Stimulated activated naive B cell treated with anti-CD40 and anti-IgM and Interleukin-4, amounts not matched to agents 10 μg/mL and 1 μg/mL and 100 μg/mL, for 72 hours (primary cell): ENCODE results near the gene PDSS2.
"Not testable (repeated sequence)": the region's sequence is repeated elsewhere in the genome, so short reads cannot be mapped to it uniquely, and the experiment has no call there.

Source experiments
- ATAC-seq, 2 donors: fragments of 150-1000 bp; cut with Tn5 transposase; replicated peaks; 2 replicates each; pipeline ENCODE4 v1.10.0; 2021; ENCODE audit warnings: moderate library complexity in 1 of 2
- DNase-seq: peaks from one replicate; pipeline ENCODE4 v3.0.0; 2021
- H3K27ac Mint-ChIP-seq: one replicate; pipeline ENCODE4 v1.8.0; 2022; ENCODE audit warnings: mild to moderate bottlenecking, mixed read lengths
- H3K27me3 Mint-ChIP-seq, 2 donors: one replicate each; pipeline ENCODE4 v1.8.0; 2022; ENCODE audit warnings: mixed read lengths in 2 of 2
- H3K36me3 Mint-ChIP-seq, 2 donors: one replicate each; pipeline ENCODE4 v1.8.0; 2022; ENCODE audit warnings: mixed read lengths in 2 of 2, mild to moderate bottlenecking in 1 of 2
- H3K4me1 Mint-ChIP-seq, 2 donors: one replicate each; pipeline ENCODE4 v1.8.0; 2022; ENCODE audit warnings: mixed read lengths in 2 of 2, mild to moderate bottlenecking in 1 of 2
- H3K4me3 Mint-ChIP-seq, 2 donors: one replicate each; pipeline ENCODE4 v1.8.0; 2022; ENCODE audit warnings: mild to moderate bottlenecking in 2 of 2, mixed read lengths in 2 of 2, moderate library complexity in 1 of 2
- H3K9me3 Mint-ChIP-seq, 2 donors: one replicate each; pipeline ENCODE4 v1.8.0; 2022; ENCODE audit warnings: mixed read lengths in 2 of 2, mild to moderate bottlenecking in 1 of 2

PDSS2 gene

GRCh38 chr6:107187630-107188029 is 271.7 kb downstream of the PDSS2 start:
- Mint-ChIP-seq H3K36me3 (peaks cover 14 to 31% of the 10 kb centered on the region in 2 donors), H3K27me3 (no peaks in the 10 kb centered on the region), H3K4me1 (no peaks in the 10 kb centered on the region), H3K4me3 (no peak overlapping the region), H3K9me3 (no peaks in the 10 kb centered on the region), H3K27ac (no peak overlapping the region)
- DNase-seq (no peak), ATAC-seq (no peak)

GRCh38 chr6:107186047-107186446 is 273.3 kb downstream of the PDSS2 start:
- H3K9me3 Mint-ChIP-seq = no peaks in the 10 kb centered on the region
- ATAC-seq = no peak
- no peak overlapping the region for H3K4me3 Mint-ChIP-seq
- H3K27me3 Mint-ChIP-seq = no peaks in the 10 kb centered on the region
- H3K4me1 Mint-ChIP-seq = no peaks in the 10 kb centered on the region
- H3K27ac Mint-ChIP-seq = no peak overlapping the region
- DNase-seq = no peak
- H3K36me3 Mint-ChIP-seq = peaks cover 8 to 20% of the 10 kb centered on the region in 2 donors

DNA sequence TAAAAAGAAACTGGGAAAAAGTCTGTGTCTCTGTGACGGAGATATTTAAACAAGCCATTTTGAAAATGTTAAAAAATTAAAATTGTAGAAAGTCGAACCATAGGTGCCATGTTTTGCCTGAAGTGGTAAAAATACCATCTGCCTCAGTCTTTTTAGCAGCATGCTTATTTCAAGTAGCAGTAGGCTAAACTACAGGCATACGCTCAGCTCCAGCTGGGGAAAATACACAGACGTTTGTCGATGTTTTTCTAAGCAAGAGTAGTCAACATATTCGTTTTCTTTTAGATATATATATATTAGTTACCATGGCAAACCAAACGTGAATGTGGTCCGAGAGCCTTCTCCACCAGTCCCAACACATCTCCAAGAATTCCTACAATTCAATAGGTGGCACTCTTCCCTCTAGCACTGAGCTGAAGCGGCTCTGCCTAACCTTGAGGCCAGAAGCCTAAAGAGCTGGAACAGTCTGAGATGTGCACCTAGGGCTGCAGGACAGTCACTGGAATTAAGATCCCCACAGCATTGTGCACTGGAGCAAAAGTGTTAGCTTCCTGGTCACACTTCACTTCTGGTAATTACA is 273.9 kb downstream of the PDSS2 start:
- H3K9me3 Mint-ChIP-seq = no peaks in the 10 kb centered on the region
- H3K27ac Mint-ChIP-seq = no peak overlapping the region
- DNase-seq (no peak), ATAC-seq (no peak)
- H3K4me3 Mint-ChIP-seq = no peak overlapping the region
- peaks cover 6 to 16% of the 10 kb centered on the region in 2 donors for H3K36me3 Mint-ChIP-seq
- H3K4me1 Mint-ChIP-seq = no peaks in the 10 kb centered on the region
- no peaks in the 10 kb centered on the region for H3K27me3 Mint-ChIP-seq

- Mint-ChIP-seq H3K9me3 (no peaks in the 10 kb centered on the region), H3K27ac (no peak overlapping the region), H3K4me3 (no peak overlapping the region), H3K27me3 (no peaks in the 10 kb centered on the region), H3K4me1 (no peaks in the 10 kb centered on the region), H3K36me3 (peaks cover 7 to 12% of the 10 kb centered on the region in 2 donors)
- ATAC-seq (no peak), DNase-seq (no peak)
Observed at GRCh38 chr6:107184435-107184834, 274.9 kb downstream of the PDSS2 start.

- H3K4me1 Mint-ChIP-seq = no peaks in the 10 kb centered on the region
- H3K9me3 Mint-ChIP-seq = no peaks in the 10 kb centered on the region
- no peaks in the 10 kb centered on the region for H3K27me3 Mint-ChIP-seq
- DNase-seq (no peak), ATAC-seq (no peak)
- no peak overlapping the region for H3K4me3 Mint-ChIP-seq
- peaks cover 8 to 13% of the 10 kb centered on the region in 2 donors for H3K36me3 Mint-ChIP-seq
- no peak overlapping the region for H3K27ac Mint-ChIP-seq
Observed at GRCh38 chr6:107180099-107180498, 279.3 kb downstream of the PDSS2 start.

DNA sequence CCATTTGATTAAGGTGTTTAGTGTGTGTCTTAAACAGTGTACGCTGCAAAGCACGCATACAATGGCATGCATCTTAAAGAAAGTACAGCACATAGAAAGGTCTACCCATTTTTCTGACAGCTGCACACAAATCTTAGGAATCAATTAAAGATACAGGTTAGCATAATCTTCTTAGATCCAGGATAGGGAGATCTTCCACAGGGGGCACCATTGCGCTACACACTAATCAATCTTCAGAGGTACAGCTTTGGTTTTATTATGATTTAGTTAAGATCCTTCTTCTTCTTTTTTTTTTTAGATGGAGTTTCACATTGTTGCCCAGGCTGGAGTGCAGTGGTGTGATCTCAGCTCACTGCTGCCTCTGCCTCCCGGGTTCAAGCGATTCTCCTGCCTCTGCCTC is 280.4 kb downstream of the PDSS2 start:
- Mint-ChIP-seq H3K36me3 (peaks cover 8 to 15% of the 10 kb centered on the region in 2 donors), H3K9me3 (no peaks in the 10 kb centered on the region), H3K27ac (no peak overlapping the region), H3K4me3 (no peak overlapping the region), H3K4me1 (no peaks in the 10 kb centered on the region), H3K27me3 (no peaks in the 10 kb centered on the region)
- ATAC-seq (no peak), DNase-seq (no peak)

DNA sequence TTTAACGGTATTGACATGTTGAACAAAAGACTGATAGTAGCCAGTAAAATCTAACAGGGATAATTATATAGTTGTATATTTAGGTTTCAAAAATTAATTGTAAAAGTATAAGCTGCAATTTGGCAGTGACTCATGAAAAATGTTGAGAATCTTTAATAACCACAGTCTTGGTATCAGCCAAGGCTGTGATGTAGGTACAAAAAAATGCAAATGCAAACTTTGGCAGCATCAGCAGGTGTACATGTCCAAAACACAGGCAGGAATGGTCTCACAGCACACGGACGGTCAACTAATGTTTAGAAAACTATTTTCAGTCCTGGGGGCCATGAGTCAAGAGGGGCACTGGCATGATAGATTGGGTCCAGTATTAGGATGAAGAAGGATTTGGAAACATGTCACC is 285.6 kb downstream of the PDSS2 start:
- H3K4me3 Mint-ChIP-seq = no peak overlapping the region
- H3K27me3 Mint-ChIP-seq = no peaks in the 10 kb centered on the region
- H3K36me3 Mint-ChIP-seq = peaks cover 16 to 28% of the 10 kb centered on the region in 2 donors
- no peak for DNase-seq
- H3K4me1 Mint-ChIP-seq = no peaks in the 10 kb centered on the region
- peaks cover 0 to 1% of the 10 kb centered on the region in 2 donors for H3K9me3 Mint-ChIP-seq
- H3K27ac Mint-ChIP-seq = no peak overlapping the region
- no peak for ATAC-seq

- Mint-ChIP-seq H3K4me1 (no peaks in the 10 kb centered on the region), H3K36me3 (peaks cover 16 to 29% of the 10 kb centered on the region in 2 donors), H3K4me3 (no peak overlapping the region), H3K9me3 (peaks cover 0 to 1% of the 10 kb centered on the region in 2 donors), H3K27me3 (no peaks in the 10 kb centered on the region), H3K27ac (no peak overlapping the region)
- DNase-seq = no peak
- ATAC-seq = no peak
Observed at GRCh38 chr6:107171513-107171912, 287.9 kb downstream of the PDSS2 start.

- not testable (repeated sequence) for H3K27ac Mint-ChIP-seq, DNase-seq, H3K4me3 Mint-ChIP-seq, H3K9me3 Mint-ChIP-seq, H3K4me1 Mint-ChIP-seq, ATAC-seq, H3K27me3 Mint-ChIP-seq
- H3K36me3 Mint-ChIP-seq = peaks cover 6 to 11% of the 10 kb centered on the region in 2 donors
Observed at GRCh38 chr6:107164299-107164698, 295.1 kb downstream of the PDSS2 start.

DNA sequence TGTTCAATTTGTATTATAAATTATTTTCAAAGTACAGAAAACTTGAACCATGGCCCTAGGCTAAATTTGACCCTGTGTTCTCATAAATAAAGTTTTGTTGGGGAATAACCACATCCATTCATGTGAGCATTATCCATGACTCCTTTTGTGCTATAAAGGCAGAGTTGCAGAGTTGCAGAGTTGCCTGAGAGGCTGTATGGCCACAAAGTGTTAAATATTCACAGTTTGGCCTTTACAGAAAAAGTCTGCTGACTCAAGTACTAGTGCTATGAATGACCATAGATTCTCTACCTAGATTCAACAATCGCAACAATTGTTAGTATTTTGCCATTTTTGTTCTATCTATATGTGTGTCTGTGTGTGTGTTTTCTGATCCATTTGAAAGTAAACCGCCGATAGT is 297.8 kb downstream of the PDSS2 start:
- H3K27me3 Mint-ChIP-seq = no peaks in the 10 kb centered on the region
- H3K4me1 Mint-ChIP-seq = no peaks in the 10 kb centered on the region
- H3K27ac Mint-ChIP-seq = no peak overlapping the region
- no peak overlapping the region for H3K4me3 Mint-ChIP-seq
- peaks cover 2 to 11% of the 10 kb centered on the region in 2 donors for H3K36me3 Mint-ChIP-seq
- no peak for ATAC-seq
- no peak for DNase-seq
- peaks cover 0 to 2% of the 10 kb centered on the region in 2 donors for H3K9me3 Mint-ChIP-seq

- Mint-ChIP-seq H3K27ac (no peak overlapping the region), H3K36me3 (peaks cover 0 to 13% of the 10 kb centered on the region in 2 donors), H3K9me3 (no peaks in the 10 kb centered on the region), H3K4me3 (no peak overlapping the region), H3K4me1 (peaks cover 2 to 6% of the 10 kb centered on the region in 2 donors), H3K27me3 (no peaks in the 10 kb centered on the region)
- no peak for DNase-seq
- ATAC-seq = no peak
Observed at GRCh38 chr6:107156617-107157016, 302.7 kb downstream of the PDSS2 start.

DNA sequence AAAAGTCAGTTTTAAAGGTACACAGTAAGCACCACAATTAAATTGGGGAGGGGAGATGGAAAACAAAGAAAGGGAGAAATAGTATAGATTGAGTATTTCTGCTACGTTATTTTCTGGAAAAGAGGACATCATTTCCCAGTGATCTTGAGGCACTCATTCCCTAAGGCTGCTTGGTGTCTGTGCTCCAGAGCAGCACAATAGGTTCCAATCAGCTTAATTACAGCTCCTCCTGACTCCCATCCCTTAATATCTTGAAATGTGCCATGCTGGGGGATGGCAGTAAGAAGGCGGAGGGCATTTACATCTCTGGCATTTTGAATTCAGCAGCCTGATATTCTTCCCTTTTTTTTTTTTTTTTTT is 304.6 kb downstream of the PDSS2 start:
- Mint-ChIP-seq H3K4me1 (peaks cover 2 to 6% of the 10 kb centered on the region in 2 donors), H3K27me3 (no peaks in the 10 kb centered on the region), H3K36me3 (peaks cover 2 to 10% of the 10 kb centered on the region in 2 donors), H3K9me3 (no peaks in the 10 kb centered on the region), H3K27ac (no peak overlapping the region), H3K4me3 (no peak overlapping the region)
- DNase-seq (no peak), ATAC-seq (no peak)

DNA sequence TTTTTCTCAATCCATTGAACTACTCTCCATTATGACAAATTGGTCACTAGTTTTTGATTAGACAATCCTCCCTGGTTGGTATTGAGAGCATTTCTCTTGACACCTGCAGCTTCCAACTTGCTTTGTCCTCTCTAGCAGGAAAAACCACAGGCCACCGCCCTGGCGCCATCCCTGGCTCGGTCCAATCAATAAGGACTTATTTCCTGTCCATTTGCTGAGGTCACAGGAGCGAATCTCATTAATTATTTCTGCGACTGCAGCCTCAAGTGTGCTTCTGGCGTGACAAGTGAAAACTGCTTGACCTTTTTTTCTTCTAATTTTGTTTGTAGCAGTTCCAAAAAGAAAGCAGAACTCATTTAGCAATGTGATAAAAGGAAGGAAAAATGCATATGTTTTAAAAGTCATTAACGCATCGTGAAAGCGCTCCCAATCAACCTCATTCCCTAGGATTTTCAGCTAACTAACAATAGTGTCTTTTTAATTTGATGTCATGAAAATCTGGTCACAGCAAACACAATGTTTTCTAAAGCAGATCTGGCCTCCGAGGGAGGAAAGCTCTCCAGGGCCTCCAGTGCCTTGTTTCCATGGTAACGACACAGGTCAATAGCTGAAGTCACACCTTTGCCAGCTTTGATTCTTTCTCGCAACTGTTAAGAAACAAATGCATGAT is 305.1 kb downstream of the PDSS2 start:
- H3K27me3 Mint-ChIP-seq = no peaks in the 10 kb centered on the region
- DNase-seq = no peak
- H3K36me3 Mint-ChIP-seq = peaks cover 6 to 10% of the 10 kb centered on the region in 2 donors
- H3K4me1 Mint-ChIP-seq = peaks cover 2 to 6% of the 10 kb centered on the region in 2 donors
- H3K4me3 Mint-ChIP-seq = no peak overlapping the region
- H3K9me3 Mint-ChIP-seq = no peaks in the 10 kb centered on the region
- ATAC-seq = no peak
- no peak overlapping the region for H3K27ac Mint-ChIP-seq

DNA sequence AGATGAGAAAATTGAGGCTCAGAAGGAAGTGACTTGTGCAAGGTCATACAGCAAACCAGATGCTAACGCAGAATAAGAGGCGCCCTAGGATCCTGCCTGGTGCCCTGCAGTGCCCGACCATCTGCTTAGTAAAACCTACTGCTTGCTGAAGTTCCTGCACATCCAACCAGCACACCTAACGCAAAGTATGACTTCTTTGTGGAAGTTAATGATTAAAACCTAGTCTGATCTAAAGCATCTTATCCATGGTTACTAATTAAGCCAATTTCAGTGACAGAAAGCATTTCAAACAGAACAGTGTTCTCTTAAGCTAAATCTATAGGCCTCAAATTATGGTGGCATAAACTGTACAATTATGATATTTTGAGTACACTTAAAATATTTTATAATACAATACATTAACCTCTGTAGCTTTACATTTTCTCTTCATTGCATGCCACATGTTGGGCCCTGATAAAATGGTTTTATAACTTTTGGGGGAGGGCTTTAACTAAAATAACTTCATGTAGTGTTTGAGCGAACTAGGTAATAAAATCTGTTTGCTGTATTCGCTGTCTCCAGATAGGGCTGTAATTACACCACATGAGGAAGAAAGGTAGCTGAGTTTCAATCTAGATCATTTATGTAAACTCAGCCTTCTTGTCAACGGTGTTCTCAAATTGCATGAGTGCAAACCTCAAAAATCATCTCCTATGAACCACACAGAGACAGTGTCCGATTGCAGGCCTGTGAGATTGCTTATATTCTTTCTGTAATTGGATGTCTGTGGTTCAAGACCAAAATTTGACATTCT is 306.5 kb downstream of the PDSS2 start:
- Mint-ChIP-seq H3K4me1 (peaks cover 2 to 6% of the 10 kb centered on the region in 2 donors), H3K27me3 (no peaks in the 10 kb centered on the region), H3K4me3 (no peak overlapping the region), H3K27ac (no peak overlapping the region), H3K9me3 (no peaks in the 10 kb centered on the region), H3K36me3 (peaks cover 6 to 10% of the 10 kb centered on the region in 2 donors)
- ATAC-seq = no peak
- DNase-seq = no peak

DNA sequence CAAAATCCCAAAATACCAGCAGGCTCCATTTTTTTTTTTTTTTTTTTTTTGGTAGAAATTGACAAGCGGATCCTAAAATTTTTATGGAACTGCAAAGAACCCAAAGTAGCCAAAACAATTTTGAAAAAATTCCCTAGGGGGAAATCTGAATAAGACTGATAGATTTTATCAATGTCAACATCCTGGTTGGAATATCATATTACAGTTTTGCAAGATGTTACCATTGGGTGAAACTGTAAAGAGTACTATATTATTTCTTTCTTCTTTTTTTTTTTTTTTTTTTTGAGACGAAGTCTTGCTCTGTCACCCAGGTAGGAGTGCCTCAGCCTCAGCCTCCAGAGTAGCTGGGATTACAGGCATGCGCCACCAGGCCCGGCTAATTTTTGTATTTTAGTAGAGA is 314.7 kb downstream of the PDSS2 start:
- H3K4me1 Mint-ChIP-seq = no peaks in the 10 kb centered on the region
- H3K9me3 Mint-ChIP-seq = no peaks in the 10 kb centered on the region
- H3K36me3 Mint-ChIP-seq = peaks cover 0 to 2% of the 10 kb centered on the region in 2 donors
- DNase-seq = no peak
- no peaks in the 10 kb centered on the region for H3K27me3 Mint-ChIP-seq
- no peak for ATAC-seq
- no peak overlapping the region for H3K27ac Mint-ChIP-seq
- H3K4me3 Mint-ChIP-seq = no peak overlapping the region
